ENCODE results near the gene MAP3K5.

The MAP3K5 gene

GRCh38 chr6:136792410-136793262 is at the start of gene MAP3K5:
Gene MAP3K5, minus strand, starts transcription at chr6:136792477. Its CDS starts 320 bp downstream, at chr6:136792157.
- in situ Hi-C loops (cut with HindIII; ENCODE audit: low sequenced_read_pairs): no loop called here
- peak; percentile 66 for DNase-seq (ENCODE audit: low read depth)
- H3K4me3 ChIP-seq (ENCODE audit: low read depth, low read length): peak within 1 kb of the TSS; percentile 88
- peak; percentile 86 for TF ChIP-seq CTCF (IDR thresholded peaks at IDR 0.05; ENCODE audit: low read depth, low read length, missing control alignments)

- in situ Hi-C loops (cut with HindIII; ENCODE audit: low sequenced_read_pairs): no loop called here
- no peak for DNase-seq (ENCODE audit: low read depth)
- no peak overlapping the region for H3K4me3 ChIP-seq (ENCODE audit: low read depth, low read length)
- TF ChIP-seq CTCF (IDR thresholded peaks at IDR 0.05; ENCODE audit: low read depth, low read length, missing control alignments): no peak
Measured at GRCh38 chr6:136840276-136841001, 48.2 kb upstream of the MAP3K5 start.

GRCh38 chr6:136831873-136832562 is 39.7 kb upstream of the MAP3K5 start:
- no peak overlapping the region for H3K4me3 ChIP-seq (ENCODE audit: low read depth, low read length)
- in situ Hi-C loops (cut with HindIII; ENCODE audit: low sequenced_read_pairs): no loop called here
- no peak for TF ChIP-seq CTCF (IDR thresholded peaks at IDR 0.05; ENCODE audit: low read depth, low read length, missing control alignments)
- DNase-seq (ENCODE audit: low read depth): no peak

GRCh38 chr6:136826216-136826615 is 33.9 kb upstream of the MAP3K5 start:
- TF ChIP-seq CTCF (IDR thresholded peaks at IDR 0.05; ENCODE audit: low read depth, low read length, missing control alignments): no peak
- no peak for DNase-seq (ENCODE audit: low read depth)
- in situ Hi-C loops (cut with HindIII; ENCODE audit: low sequenced_read_pairs): no loop called here
- H3K4me3 ChIP-seq (ENCODE audit: low read depth, low read length): no peak overlapping the region

- H3K4me3 ChIP-seq (ENCODE audit: low read depth, low read length): peak overlapping the region; percentile 62
- DNase-seq (ENCODE audit: low read depth): no peak
- in situ Hi-C loops (cut with HindIII; ENCODE audit: low sequenced_read_pairs): no loop called here
- no peak for TF ChIP-seq CTCF (IDR thresholded peaks at IDR 0.05; ENCODE audit: low read depth, low read length, missing control alignments)
Measured at GRCh38 chr6:136823128-136823660, 30.9 kb upstream of the MAP3K5 start.
